Measurements from ENCODE around the gene DCLRE1C. TPM values are rescaled to one million over a fixed set of nuclear protein-coding genes. Genes with fewer than 3 reads are reported as not detected.

Gene DCLRE1C
- total RNA-seq, 1 experiment from 2014 or later, result 19.6 TPM

GRCh38 chr10:14891151-14891550 lies 62.7 kb downstream of the DCLRE1C start:
- Histone ChIP-seq H3K27ac (ENCODE audit: low read length) (no peak overlapping the region), H3K27me3 (ENCODE audit: low read length) (no peaks in the 10 kb centered on the region), H2AFZ (ENCODE audit: low read length) (no peak overlapping the region), H3K9ac (ENCODE audit: low read length) (no peak overlapping the region), H3K4me3 (ENCODE audit: low read length) (no peak overlapping the region), H3K36me3 (ENCODE audit: insufficient read depth, low read length) (peaks cover 13% of the 10 kb centered on the region), H3K4me2 (ENCODE audit: low read depth, low read length, poor library complexity, severe bottlenecking) (no peak overlapping the region), H3K4me1 (ENCODE audit: low read length) (0 out of 2 replicates have a peak, but pooled peaks cover 3% of the 10 kb centered on the region), H3K79me2 (ENCODE audit: low read length) (peaks cover 94% of the 10 kb centered on the region), H3K9me3 (ENCODE audit: low read length) (no peaks in the 10 kb centered on the region), H4K20me1 (ENCODE audit: insufficient read depth, low read depth, low read length) (0 out of 2 replicates have a peak, but pooled peaks cover 9% of the 10 kb centered on the region), H3K9me2 (replicated peaks; ENCODE audit: insufficient read depth, low read length) (no peaks in the 10 kb centered on the region)
- no peak for DNase-seq

- Histone ChIP-seq H2AFZ (ENCODE audit: low read length) (no peak overlapping the region), H3K27ac (ENCODE audit: low read length) (no peak overlapping the region), H3K79me2 (ENCODE audit: low read length) (peaks cover 95% of the 10 kb centered on the region), H3K27me3 (ENCODE audit: low read length) (no peaks in the 10 kb centered on the region), H3K9me2 (replicated peaks; ENCODE audit: insufficient read depth, low read length) (no peaks in the 10 kb centered on the region), H3K4me1 (ENCODE audit: low read length) (0 out of 2 replicates have a peak, but pooled peaks cover 3% of the 10 kb centered on the region), H3K4me2 (ENCODE audit: low read depth, low read length, poor library complexity, severe bottlenecking) (no peak overlapping the region), H4K20me1 (ENCODE audit: insufficient read depth, low read depth, low read length) (0 out of 2 replicates have a peak, but pooled peaks cover 13% of the 10 kb centered on the region), H3K4me3 (ENCODE audit: low read length) (no peak overlapping the region), H3K9me3 (ENCODE audit: low read length) (no peaks in the 10 kb centered on the region), H3K9ac (ENCODE audit: low read length) (no peak overlapping the region), H3K36me3 (ENCODE audit: insufficient read depth, low read length) (peaks cover 20% of the 10 kb centered on the region)
- peak; percentile 53 for DNase-seq
These were observed 64.6 kb downstream of the DCLRE1C start for GRCh38 chr10:14889318-14889717.

- Histone ChIP-seq H3K27me3 (ENCODE audit: low read length) (no peaks in the 10 kb centered on the region), H3K79me2 (ENCODE audit: low read length) (peaks cover 98% of the 10 kb centered on the region), H3K9ac (ENCODE audit: low read length) (no peak overlapping the region), H4K20me1 (ENCODE audit: insufficient read depth, low read depth, low read length) (0 out of 2 replicates have a peak, but pooled peaks cover 13% of the 10 kb centered on the region), H3K9me3 (ENCODE audit: low read length) (no peaks in the 10 kb centered on the region), H3K4me1 (ENCODE audit: low read length) (peaks cover 19% of the 10 kb centered on the region), H3K4me2 (ENCODE audit: low read depth, low read length, poor library complexity, severe bottlenecking) (no peak overlapping the region), H3K27ac (ENCODE audit: low read length) (no peak overlapping the region), H3K36me3 (ENCODE audit: insufficient read depth, low read length) (peaks cover 31% of the 10 kb centered on the region; the same call in 1 of the 2 replicates), H2AFZ (ENCODE audit: low read length) (no peak overlapping the region), H3K9me2 (replicated peaks; ENCODE audit: insufficient read depth, low read length) (no peaks in the 10 kb centered on the region), H3K4me3 (ENCODE audit: low read length) (no peak overlapping the region)
- DNase-seq, result no peak
These were observed 69.8 kb downstream of the DCLRE1C start for GRCh38 chr10:14884082-14884481.

GRCh38 chr10:14880229-14880628 lies 73.7 kb downstream of the DCLRE1C start:
- Histone ChIP-seq H4K20me1 (ENCODE audit: insufficient read depth, low read depth, low read length) (no peaks in the 10 kb centered on the region), H3K4me1 (ENCODE audit: low read length) (peaks cover 36% of the 10 kb centered on the region), H3K9ac (ENCODE audit: low read length) (peak overlapping the region; percentile 86), H3K27ac (ENCODE audit: low read length) (peak overlapping the region; percentile 36; the same call in 1 of the 2 replicates), H2AFZ (ENCODE audit: low read length) (no peak overlapping the region), H3K36me3 (ENCODE audit: insufficient read depth, low read length) (peaks cover 15% of the 10 kb centered on the region; the same call in 1 of the 2 replicates), H3K27me3 (ENCODE audit: low read length) (no peaks in the 10 kb centered on the region), H3K79me2 (ENCODE audit: low read length) (peaks cover 95% of the 10 kb centered on the region), H3K9me2 (replicated peaks; ENCODE audit: insufficient read depth, low read length) (no peaks in the 10 kb centered on the region), H3K4me2 (ENCODE audit: low read depth, low read length, poor library complexity, severe bottlenecking) (peak overlapping the region; percentile 73), H3K9me3 (ENCODE audit: low read length) (no peaks in the 10 kb centered on the region), H3K4me3 (ENCODE audit: low read length) (peak overlapping the region; percentile 83)
- no peak for DNase-seq

GRCh38 chr10:14879928-14880193 lies 74.0 kb downstream of the DCLRE1C start:
- no peaks in the 10 kb centered on the region for H3K27me3 ChIP-seq (ENCODE audit: low read length)
- H3K4me3 ChIP-seq (ENCODE audit: low read length), result peak overlapping the region; percentile 83
- peaks cover 36% of the 10 kb centered on the region for H3K4me1 ChIP-seq (ENCODE audit: low read length)
- peak; percentile 61 for DNase-seq
- H3K9me2 ChIP-seq (replicated peaks; ENCODE audit: insufficient read depth, low read length), result no peaks in the 10 kb centered on the region
- peak overlapping the region; percentile 86 for H3K9ac ChIP-seq (ENCODE audit: low read length)
- H3K79me2 ChIP-seq (ENCODE audit: low read length), result peaks cover 95% of the 10 kb centered on the region
- H3K27ac ChIP-seq (ENCODE audit: low read length), result peak overlapping the region; percentile 36; the same call in 1 of the 2 replicates
- H3K4me2 ChIP-seq (ENCODE audit: low read depth, low read length, poor library complexity, severe bottlenecking), result peak overlapping the region; percentile 73
- no peak overlapping the region for H2AFZ ChIP-seq (ENCODE audit: low read length)
- H3K36me3 ChIP-seq (ENCODE audit: insufficient read depth, low read length), result peaks cover 12% of the 10 kb centered on the region; the same call in 1 of the 2 replicates
- H3K9me3 ChIP-seq (ENCODE audit: low read length), result no peaks in the 10 kb centered on the region
- H4K20me1 ChIP-seq (ENCODE audit: insufficient read depth, low read depth, low read length), result no peaks in the 10 kb centered on the region

GRCh38 chr10:14879124-14879927 lies 74.6 kb downstream of the DCLRE1C start:
- peak; percentile 69 for DNase-seq
- no peaks in the 10 kb centered on the region for H3K27me3 ChIP-seq (ENCODE audit: low read length)
- no peaks in the 10 kb centered on the region for H3K9me2 ChIP-seq (replicated peaks; ENCODE audit: insufficient read depth, low read length)
- H3K4me1 ChIP-seq (ENCODE audit: low read length), result peaks cover 36% of the 10 kb centered on the region
- H3K9ac ChIP-seq (ENCODE audit: low read length), result peak overlapping the region; percentile 86
- no peaks in the 10 kb centered on the region for H3K9me3 ChIP-seq (ENCODE audit: low read length)
- no peaks in the 10 kb centered on the region for H4K20me1 ChIP-seq (ENCODE audit: insufficient read depth, low read depth, low read length)
- peaks cover 11% of the 10 kb centered on the region; the same call in 1 of the 2 replicates for H3K36me3 ChIP-seq (ENCODE audit: insufficient read depth, low read length)
- H3K27ac ChIP-seq (ENCODE audit: low read length), result peak overlapping the region; percentile 36; the same call in 1 of the 2 replicates
- no peak overlapping the region for H2AFZ ChIP-seq (ENCODE audit: low read length)
- H3K4me2 ChIP-seq (ENCODE audit: low read depth, low read length, poor library complexity, severe bottlenecking), result peak overlapping the region; percentile 73
- H3K4me3 ChIP-seq (ENCODE audit: low read length), result peak overlapping the region; percentile 83
- H3K79me2 ChIP-seq (ENCODE audit: low read length), result peaks cover 94% of the 10 kb centered on the region

- H3K9ac ChIP-seq (ENCODE audit: low read length), result peak within 1 kb of the TSS; percentile 86
- DNase-seq, result peak; percentile 98
- H3K9me2 ChIP-seq (replicated peaks; ENCODE audit: insufficient read depth, low read length), result no peaks in the 10 kb centered on the region
- H3K27ac ChIP-seq (ENCODE audit: low read length), result peak within 1 kb of the TSS; percentile 75
- peak within 1 kb of the TSS; percentile 97 for H3K4me2 ChIP-seq (ENCODE audit: low read depth, low read length, poor library complexity, severe bottlenecking)
- H3K36me3 ChIP-seq (ENCODE audit: insufficient read depth, low read length), result peaks cover 11% of the 10 kb centered on the region; the same call in 1 of the 2 replicates
- peak within 1 kb of the TSS; percentile 83 for H3K4me3 ChIP-seq (ENCODE audit: low read length)
- no peaks in the 10 kb centered on the region for H3K9me3 ChIP-seq (ENCODE audit: low read length)
- H3K27me3 ChIP-seq (ENCODE audit: low read length), result no peaks in the 10 kb centered on the region
- H3K79me2 ChIP-seq (ENCODE audit: low read length), result peaks cover 85% of the 10 kb centered on the region
- peak within 1 kb of the TSS; percentile 55; the same call in 1 of the 2 replicates for H2AFZ ChIP-seq (ENCODE audit: low read length)
- H4K20me1 ChIP-seq (ENCODE audit: insufficient read depth, low read depth, low read length), result no peaks in the 10 kb centered on the region
- peaks cover 36% of the 10 kb centered on the region for H3K4me1 ChIP-seq (ENCODE audit: low read length)
These were observed 75.4 kb downstream of the DCLRE1C start, which contains the start of gene SUV39H2 for GRCh38 chr10:14878266-14879123. TSS of gene SUV39H2 (plus strand) at chr10:14878866. CDS start at chr10:14878889, 23 bp downstream.
